CD4-positive, alpha-beta T cell (primary cell): ENCODE measurements around the gene RBMS3. TPM values are rescaled to one million over a fixed set of nuclear protein-coding genes. Genes with fewer than 3 reads are reported as not detected.

ENCODE experiments used
- ATAC-seq: fragments of 200-7000 bp; cut with Tn5 transposase; one replicate; pipeline ENCODE4 v1.10.0; 2022; ENCODE audit warnings: mild to moderate bottlenecking; ENCODE audit not compliant: poor library complexity
- CTCF ChIA-PET: fragments of 350-600 bp; sonication (Branson Sonifier 250); formaldehyde crosslinking; loops from one replicate; lab custom pipeline; 2021; ENCODE audit warnings: antibody characterized with exemption, inconsistent platforms; lab: Charles Lee
- POLR2A ChIA-PET: fragments of 350-600 bp; sonication (Branson Sonifier 250); formaldehyde crosslinking; loops from one replicate; lab custom pipeline; 2021; ENCODE audit warnings: antibody characterized with exemption, inconsistent platforms; lab: Charles Lee
- DNase-seq, 14 experiments: peaks; one replicate each; pipeline ENCODE4 v3.0.0-alpha.2; 2013 to 2020; ENCODE audit warnings: mixed read lengths in 2 of 14
- H3K27ac ChIP-seq, 2 donors: one replicate each; pipeline versions ENCODE4 v1.5.1 to v1.7.0; 2013; ENCODE audit warnings: low read length in 2 of 2, low read depth in 1 of 2, mild to moderate bottlenecking in 1 of 2
- H3K27me3 ChIP-seq, 2 experiments: 1 replicate in 1 of 2; 2 replicates in 1 of 2; pipeline versions ENCODE4 v1.6.1 to v1.7.0; 2013; ENCODE audit warnings: low read length in 2 of 2, control low read depth in 1 of 2, mild to moderate bottlenecking in 1 of 2, moderate library complexity in 1 of 2; ENCODE audit not compliant: insufficient read depth in 2 of 2, control insufficient read depth in 1 of 2
- H3K36me3 ChIP-seq: one replicate; pipeline ENCODE4 v1.6.1; 2013; ENCODE audit warnings: low read length, control low read depth; ENCODE audit not compliant: insufficient read depth
- H3K4me1 ChIP-seq: one replicate; pipeline ENCODE4 v1.6.1; 2013; ENCODE audit warnings: low read length, control low read depth; ENCODE audit not compliant: insufficient read depth
- H3K4me3 ChIP-seq: one replicate; pipeline ENCODE4 v1.5.1; 2013; ENCODE audit warnings: mild to moderate bottlenecking, low read length, moderate library complexity
- H3K9me3 ChIP-seq, 2 experiments: 1 replicate in 1 of 2; 2 replicates in 1 of 2; pipeline versions ENCODE4 v1.6.1 to v1.7.0; 2013; ENCODE audit warnings: low read length in 2 of 2, mild to moderate bottlenecking in 2 of 2, control low read depth in 1 of 2, moderate library complexity in 1 of 2; ENCODE audit not compliant: control insufficient read depth in 1 of 2, insufficient read depth in 1 of 2
- H3K27ac Mint-ChIP-seq: one replicate; pipeline ENCODE4 v1.8.0; 2020; ENCODE audit warnings: mixed read lengths
- H3K27me3 Mint-ChIP-seq: one replicate; pipeline ENCODE4 v1.8.0; 2021; ENCODE audit warnings: mixed read lengths
- H3K36me3 Mint-ChIP-seq: one replicate; pipeline ENCODE4 v1.8.0; 2021; ENCODE audit warnings: low read depth, mixed read lengths
- H3K4me1 Mint-ChIP-seq: one replicate; pipeline ENCODE4 v1.8.0; 2021; ENCODE audit warnings: low read depth, mixed read lengths
- H3K4me3 Mint-ChIP-seq: one replicate; pipeline ENCODE4 v1.8.0; 2020; ENCODE audit warnings: mild to moderate bottlenecking, mixed read lengths
- H3K9me3 Mint-ChIP-seq: one replicate; pipeline ENCODE4 v1.8.0; 2020; ENCODE audit warnings: mixed read lengths
- intact Hi-C, 2 experiments: fragments of 100-400 bp; cut with DNase I in 1 of 2; cut with micrococcal nuclease in 1 of 2; formaldehyde crosslinking; loops; one replicate each; pipeline versions ENCODE4 v1.15.1 to v1.9.0; 2023 to 2025; cut with DNase I, micrococcal nuclease
- total RNA-seq, 174 experiments: library from RNA in 2 of 174; stranded (reverse) in 2 of 174; gene quantifications; one replicate each; pipeline ENCODE4 v1.2.3 and lab custom pipeline; 2021 to 2026
- TF ChIP-seq, protein P1 (sequence below): fragments of 200-600 bp; IDR thresholded peaks from one replicate; pipeline ENCODE4 v1.8.0; 2022; ENCODE audit warnings: antibody characterized with exemption, mild to moderate bottlenecking

The RBMS3 gene
- total RNA-seq, 2 experiments from 2014 or later = 1.6 to 1.7 TPM

GRCh38 chr3:29540544-29540943 is 259.7 kb downstream of the RBMS3 start:
- no peak overlapping the region for H3K27ac Mint-ChIP-seq
- H3K9me3 ChIP-seq = peaks cover 0 to 4% of the 10 kb centered on the region in 2 experiments
- H3K4me1 ChIP-seq = no peaks in the 10 kb centered on the region
- H3K9me3 Mint-ChIP-seq = no peaks in the 10 kb centered on the region
- no peaks in the 10 kb centered on the region for H3K27me3 Mint-ChIP-seq
- DNase-seq (no peak), ATAC-seq (no peak)
- H3K36me3 ChIP-seq = no peaks in the 10 kb centered on the region
- POLR2A ChIA-PET = no interaction called here
- no peaks in the 10 kb centered on the region for H3K4me1 Mint-ChIP-seq
- intact Hi-C loops = no loop called here
- H3K36me3 Mint-ChIP-seq = no peaks in the 10 kb centered on the region
- TF ChIP-seq, protein P1, sequence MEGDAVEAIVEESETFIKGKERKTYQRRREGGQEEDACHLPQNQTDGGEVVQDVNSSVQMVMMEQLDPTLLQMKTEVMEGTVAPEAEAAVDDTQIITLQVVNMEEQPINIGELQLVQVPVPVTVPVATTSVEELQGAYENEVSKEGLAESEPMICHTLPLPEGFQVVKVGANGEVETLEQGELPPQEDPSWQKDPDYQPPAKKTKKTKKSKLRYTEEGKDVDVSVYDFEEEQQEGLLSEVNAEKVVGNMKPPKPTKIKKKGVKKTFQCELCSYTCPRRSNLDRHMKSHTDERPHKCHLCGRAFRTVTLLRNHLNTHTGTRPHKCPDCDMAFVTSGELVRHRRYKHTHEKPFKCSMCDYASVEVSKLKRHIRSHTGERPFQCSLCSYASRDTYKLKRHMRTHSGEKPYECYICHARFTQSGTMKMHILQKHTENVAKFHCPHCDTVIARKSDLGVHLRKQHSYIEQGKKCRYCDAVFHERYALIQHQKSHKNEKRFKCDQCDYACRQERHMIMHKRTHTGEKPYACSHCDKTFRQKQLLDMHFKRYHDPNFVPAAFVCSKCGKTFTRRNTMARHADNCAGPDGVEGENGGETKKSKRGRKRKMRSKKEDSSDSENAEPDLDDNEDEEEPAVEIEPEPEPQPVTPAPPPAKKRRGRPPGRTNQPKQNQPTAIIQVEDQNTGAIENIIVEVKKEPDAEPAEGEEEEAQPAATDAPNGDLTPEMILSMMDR = no peak
- no peak overlapping the region for H3K4me3 ChIP-seq
- no peak overlapping the region for H3K27ac ChIP-seq
- no peaks in the 10 kb centered on the region for H3K27me3 ChIP-seq
- CTCF ChIA-PET = no interaction called here
- H3K4me3 Mint-ChIP-seq = no peak overlapping the region

GRCh38 chr3:29544701-29545363 is 264.0 kb downstream of the RBMS3 start:
- no peak for ATAC-seq
- Histone ChIP-seq H3K27ac (no peak overlapping the region), H3K36me3 (no peaks in the 10 kb centered on the region), H3K4me3 (no peak overlapping the region), H3K4me1 (no peaks in the 10 kb centered on the region), H3K9me3 (no peaks in the 10 kb centered on the region), H3K27me3 (no peaks in the 10 kb centered on the region)
- intact Hi-C loops = no loop called here
- ChIA-PET CTCF (no interaction called here), POLR2A (no interaction called here)
- Mint-ChIP-seq H3K27ac (no peak overlapping the region), H3K4me1 (no peaks in the 10 kb centered on the region), H3K4me3 (no peak overlapping the region), H3K9me3 (no peaks in the 10 kb centered on the region), H3K27me3 (no peaks in the 10 kb centered on the region), H3K36me3 (no peaks in the 10 kb centered on the region)
- no peak for DNase-seq
- TF ChIP-seq, protein P1 = no peak

GRCh38 chr3:29545615-29546014 is 264.7 kb downstream of the RBMS3 start:
- H3K36me3 ChIP-seq = no peaks in the 10 kb centered on the region
- ChIA-PET POLR2A (no interaction called here), CTCF (no interaction called here)
- intact Hi-C loops = no loop called here
- Mint-ChIP-seq H3K27me3 (no peaks in the 10 kb centered on the region), H3K4me1 (no peaks in the 10 kb centered on the region), H3K9me3 (no peaks in the 10 kb centered on the region), H3K27ac (no peak overlapping the region), H3K4me3 (no peak overlapping the region), H3K36me3 (no peaks in the 10 kb centered on the region)
- H3K9me3 ChIP-seq = no peaks in the 10 kb centered on the region
- ATAC-seq = no peak
- H3K4me3 ChIP-seq = no peak overlapping the region
- no peak overlapping the region for H3K27ac ChIP-seq
- H3K4me1 ChIP-seq = no peaks in the 10 kb centered on the region
- no peak for DNase-seq
- TF ChIP-seq, protein P1 = no peak
- no peaks in the 10 kb centered on the region for H3K27me3 ChIP-seq
